CMK (cell line): ENCODE results near the gene RESP18.
"Not testable (repeated sequence)": the region's sequence is repeated elsewhere in the genome, so short reads cannot be mapped to it uniquely, and the experiment has no call there.

ENCODE experiments used
- DNase-seq: peaks from one replicate; pipeline ENCODE4 v3.0.0-alpha.2; 2010; ENCODE audit warnings: low read depth

The RESP18 gene

GRCh38 chr2:219291910-219292490 is 40.5 kb downstream of the RESP18 start:
- no peak for DNase-seq

DNA sequence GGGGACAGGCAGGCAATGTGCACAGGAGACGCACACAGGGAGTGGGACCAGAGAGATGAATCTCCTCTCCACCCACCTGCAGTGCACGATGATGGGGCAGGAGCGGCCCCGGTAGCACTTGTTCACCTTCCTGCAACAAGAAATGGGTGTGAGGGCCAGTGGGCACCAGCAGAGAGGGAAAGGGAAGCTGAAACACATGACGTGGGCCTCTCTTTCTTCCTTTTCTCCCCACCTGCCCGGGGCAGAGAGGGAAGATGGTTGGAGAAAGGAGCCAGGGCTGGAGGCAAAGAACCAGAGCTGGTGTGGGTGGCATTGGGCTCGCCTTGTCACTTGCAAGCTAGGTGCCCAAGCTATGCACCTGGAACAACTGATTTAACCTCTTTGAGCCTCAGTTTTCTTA is 41.1 kb downstream of the RESP18 start:
- no peak for DNase-seq

GRCh38 chr2:219290381-219291171 is 42.0 kb downstream of the RESP18 start:
- DNase-seq: no peak

- no peak for DNase-seq
Observed at GRCh38 chr2:219289537-219290361, 42.8 kb downstream of the RESP18 start.

- no peak for DNase-seq
Observed at GRCh38 chr2:219289195-219289536, 43.4 kb downstream of the RESP18 start.

DNA sequence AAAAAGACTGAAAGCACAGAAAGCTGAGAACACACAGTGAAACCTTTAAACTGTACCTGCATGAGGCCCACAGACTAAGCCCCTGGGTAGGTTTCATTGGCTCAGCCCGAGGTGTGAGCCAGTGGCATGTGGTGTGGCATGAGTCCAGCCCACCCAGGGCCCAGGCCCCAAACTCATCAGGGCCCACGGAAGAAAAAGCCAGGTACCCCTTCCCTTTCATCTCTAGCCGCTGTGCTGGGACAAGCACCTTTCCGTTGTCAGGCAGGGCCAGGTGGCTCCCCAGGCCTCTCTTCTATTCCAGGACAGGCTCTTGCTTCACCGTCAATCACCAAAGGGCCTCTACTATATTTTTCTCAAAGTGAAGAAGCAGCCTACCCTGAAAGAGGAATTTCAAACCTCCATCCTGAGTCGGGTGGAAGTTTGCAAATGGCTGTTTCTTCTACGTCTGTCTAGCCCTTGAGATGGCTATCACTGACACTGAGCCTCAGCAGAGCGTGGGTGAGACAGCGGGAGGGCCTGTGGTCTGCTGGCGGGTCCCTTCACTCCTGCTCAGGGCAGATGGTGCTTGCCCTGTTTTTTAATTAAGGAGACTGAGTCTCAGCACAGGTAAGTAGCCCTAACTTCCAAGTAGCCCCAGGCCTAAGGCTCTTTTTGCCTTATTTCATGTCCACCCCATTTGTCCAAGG is 44.8 kb downstream of the RESP18 start:
- no peak for DNase-seq

DNA sequence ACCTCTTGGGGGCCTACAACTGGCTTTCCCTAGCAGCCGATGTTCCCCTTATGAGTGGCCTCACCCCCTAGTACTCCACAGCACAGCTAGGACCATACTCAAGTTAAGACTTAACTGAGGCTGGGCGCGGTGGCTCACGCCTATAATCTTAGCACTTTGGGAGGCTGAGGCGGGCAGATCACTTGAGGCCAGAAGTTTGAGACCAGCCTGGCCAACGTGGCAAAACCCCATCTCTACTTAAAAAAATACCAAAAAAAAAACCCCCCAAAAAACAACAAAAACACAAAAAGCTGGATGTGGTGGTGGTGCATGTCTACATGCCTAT is 45.5 kb downstream of the RESP18 start:
- not testable (repeated sequence) for DNase-seq

GRCh38 chr2:219286436-219287115 is 46.0 kb downstream of the RESP18 start:
- DNase-seq: no peak

DNA sequence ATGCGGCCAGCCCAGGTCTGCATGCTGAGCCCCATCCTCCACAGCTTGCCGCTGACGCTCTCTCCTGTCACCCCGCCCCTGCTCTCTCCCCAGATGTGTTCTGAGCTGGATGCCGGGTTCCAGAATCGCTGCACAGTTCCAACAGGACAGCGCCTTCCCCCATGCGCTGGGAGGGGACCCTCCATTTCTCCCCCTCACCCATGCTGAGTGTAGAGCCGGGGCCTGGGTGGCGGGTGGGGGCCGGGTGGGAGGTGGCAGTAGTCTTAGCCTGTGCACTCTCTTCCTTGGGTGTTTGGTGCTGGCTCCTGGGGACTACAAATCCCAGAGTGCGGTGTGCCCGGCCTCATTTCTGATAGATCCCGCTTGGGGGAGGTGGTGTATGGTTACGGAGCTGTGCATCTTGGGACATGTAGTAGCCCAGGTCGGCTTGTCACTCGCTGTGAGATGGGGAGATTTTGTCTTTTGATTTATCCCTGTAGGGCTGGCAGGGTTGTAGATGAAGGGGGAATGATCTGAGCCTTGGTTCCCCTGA is 46.6 kb downstream of the RESP18 start:
- DNase-seq: no peak

DNA sequence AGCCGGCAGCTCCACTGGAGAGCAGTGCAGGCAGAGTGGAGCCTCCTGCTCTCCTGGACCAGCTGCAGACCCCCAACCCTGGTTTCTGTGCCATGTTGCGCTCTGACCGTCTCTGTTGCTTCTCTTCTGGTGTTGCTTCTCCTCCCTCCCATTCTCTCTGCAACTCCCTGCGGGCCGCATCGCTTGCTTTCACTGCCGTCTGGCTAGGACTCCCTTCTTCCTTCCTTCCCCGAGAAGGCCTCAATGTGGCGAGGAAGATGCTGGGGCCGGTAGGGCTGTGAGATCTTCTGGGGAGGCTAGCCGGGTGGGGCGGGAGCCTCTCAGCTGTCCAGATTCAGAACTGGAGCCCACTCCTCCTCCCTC is 47.2 kb downstream of the RESP18 start:
- no peak for DNase-seq

- no peak for DNase-seq
Observed at GRCh38 chr2:219284501-219285372, 47.8 kb downstream of the RESP18 start.

DNA sequence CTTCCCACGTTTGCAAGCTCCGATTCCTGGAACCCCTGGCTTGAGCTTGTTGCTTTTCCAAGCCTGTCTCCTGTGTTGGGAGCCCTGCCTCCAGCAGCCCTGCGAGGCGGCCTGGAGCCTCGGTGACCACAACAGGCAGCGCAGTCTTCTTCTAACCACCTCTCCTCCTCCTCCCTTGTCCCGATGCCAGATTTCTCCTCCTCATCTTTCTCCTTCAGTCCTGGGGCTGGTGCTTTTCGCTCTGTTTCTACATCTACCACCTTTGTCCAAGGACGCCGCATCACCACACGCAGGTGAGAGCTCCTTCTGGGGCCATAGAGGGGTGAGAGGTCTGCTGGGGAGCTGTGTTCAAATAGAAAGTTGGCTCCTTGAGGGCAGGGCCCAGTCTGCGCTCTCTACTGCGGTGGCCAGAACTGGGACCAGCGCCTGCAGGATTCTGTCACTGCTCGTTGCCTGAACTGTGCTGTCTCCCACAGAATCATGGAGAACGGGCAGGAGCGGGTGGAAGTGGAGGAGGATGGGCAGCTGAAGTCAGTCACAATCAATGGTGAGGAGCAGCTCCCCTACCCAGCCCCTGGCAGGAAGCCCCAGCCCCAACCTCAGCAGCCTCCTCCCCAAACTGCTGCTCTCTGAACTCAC is 49.5 kb downstream of the RESP18 start:
- DNase-seq: no peak

GRCh38 chr2:219282375-219282774 is 50.2 kb downstream of the RESP18 start:
- no peak for DNase-seq

DNA sequence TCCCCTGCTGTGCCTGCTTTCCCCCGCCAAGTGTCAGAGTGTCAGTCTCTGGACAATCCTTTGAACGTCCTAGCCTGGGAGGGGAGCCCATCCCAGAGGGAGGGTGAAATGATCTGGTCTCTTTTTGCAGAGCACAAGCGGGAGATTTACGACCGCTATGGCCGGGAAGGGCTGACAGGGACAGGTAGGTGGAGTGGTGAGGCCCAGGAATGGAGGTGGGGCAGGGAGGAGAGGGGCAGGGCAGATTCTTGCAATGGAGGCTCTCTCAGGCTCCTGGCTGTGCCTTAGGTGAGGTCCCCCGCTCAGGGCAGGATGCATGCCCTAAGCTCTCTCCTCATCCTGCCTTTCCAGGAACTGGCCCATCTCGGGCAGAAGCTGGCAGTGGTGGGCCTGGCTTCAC is 51.0 kb downstream of the RESP18 start:
- DNase-seq: no peak

GRCh38 chr2:219280651-219281050 is 51.9 kb downstream of the RESP18 start:
- no peak for DNase-seq

- no peak for DNase-seq
Observed at GRCh38 chr2:219279916-219280516, 52.5 kb downstream of the RESP18 start.

DNA sequence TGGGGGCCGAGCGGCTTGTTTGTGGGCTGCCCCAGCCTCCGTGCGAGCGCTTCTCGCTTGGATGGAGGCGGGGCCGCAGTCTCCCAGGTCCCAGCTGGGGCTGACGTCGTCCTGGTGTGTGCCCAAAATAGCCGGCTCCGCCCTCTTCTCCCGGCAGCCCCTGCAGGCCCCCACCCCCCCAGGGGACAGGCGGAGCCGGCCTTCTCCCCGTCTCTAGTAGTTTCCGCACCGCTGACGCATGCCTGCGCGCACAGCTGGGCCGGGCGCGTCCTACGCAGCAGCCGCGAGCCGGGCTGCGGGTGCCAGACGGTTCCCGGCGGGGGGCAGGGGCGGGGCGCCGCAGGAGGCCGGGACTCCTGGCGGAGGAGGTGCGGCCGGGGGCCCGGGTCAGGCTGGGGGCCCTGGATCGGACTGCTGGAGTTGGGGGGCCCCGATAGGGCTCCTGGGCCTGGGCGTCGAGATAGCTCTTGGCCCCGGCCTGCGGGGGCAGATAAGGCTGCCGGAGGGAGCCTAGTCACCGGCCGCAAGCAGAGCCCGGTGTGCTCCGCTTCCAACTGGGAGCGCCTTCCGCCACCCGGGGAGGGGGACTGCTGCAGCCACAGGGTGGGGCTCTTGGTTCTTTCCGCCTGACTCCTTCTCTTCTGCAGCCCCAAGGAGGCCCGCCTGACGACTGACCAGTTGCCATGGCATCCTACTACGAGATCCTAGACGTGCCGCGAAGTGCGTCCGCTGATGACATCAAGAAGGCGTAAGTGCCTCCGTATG is 53.2 kb downstream of the RESP18 start, which contains the start of gene DNAJB2:
DNAJB2 (plus strand) TSS at position 216 of the 765 bp plus-strand sequence; CDS start at position 684, 468 bp downstream.
- peak; percentile 98 for DNase-seq

- no peak for DNase-seq
Observed at GRCh38 chr2:219278655-219279150, 53.8 kb downstream of the RESP18 start.
